ENCODE data around the gene PDE6G.

Gene PDE6G

DNA sequence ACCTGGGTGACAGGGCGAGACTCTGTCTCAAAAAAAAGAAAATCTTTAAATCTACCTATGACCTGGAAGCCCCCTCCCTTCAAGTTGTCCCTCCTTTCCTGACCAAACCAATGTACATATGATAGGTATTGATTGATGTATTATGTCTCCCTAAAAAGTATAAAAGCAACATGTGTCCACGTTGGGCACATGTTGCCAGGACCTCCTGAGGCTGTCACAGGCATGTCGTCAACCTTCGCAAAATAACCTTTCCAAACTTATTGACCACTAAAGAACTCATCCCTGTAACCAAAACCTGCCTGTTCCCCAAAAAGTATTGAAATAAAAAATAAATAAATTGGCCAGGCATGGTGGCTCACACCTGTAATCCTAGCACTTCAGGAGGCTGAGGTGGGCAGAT, 5.7 kb upstream of the PDE6G start:
- DNase-seq (ENCODE audit: low spot score), result no peak

DNA sequence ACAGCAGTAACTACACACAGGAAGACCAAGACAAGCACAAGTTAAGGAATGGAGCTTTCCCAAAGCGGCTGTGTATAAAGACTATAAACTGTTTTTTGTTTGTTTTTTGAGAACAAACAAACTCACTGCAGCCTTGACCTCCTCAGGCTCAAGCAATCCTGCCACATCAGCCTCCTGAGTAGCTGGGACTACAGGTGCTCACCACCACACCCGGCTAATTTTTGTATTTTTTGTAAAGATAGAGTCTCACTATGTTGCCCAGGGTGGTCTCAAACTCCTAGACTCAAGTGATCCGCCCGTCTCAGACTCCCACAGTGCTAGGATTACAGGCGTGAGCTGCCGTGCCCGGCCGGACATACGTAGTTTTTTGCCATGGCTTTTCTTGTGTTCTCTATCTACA, 4.1 kb upstream of the PDE6G start:
- DNase-seq (ENCODE audit: low spot score), result no peak

DNA sequence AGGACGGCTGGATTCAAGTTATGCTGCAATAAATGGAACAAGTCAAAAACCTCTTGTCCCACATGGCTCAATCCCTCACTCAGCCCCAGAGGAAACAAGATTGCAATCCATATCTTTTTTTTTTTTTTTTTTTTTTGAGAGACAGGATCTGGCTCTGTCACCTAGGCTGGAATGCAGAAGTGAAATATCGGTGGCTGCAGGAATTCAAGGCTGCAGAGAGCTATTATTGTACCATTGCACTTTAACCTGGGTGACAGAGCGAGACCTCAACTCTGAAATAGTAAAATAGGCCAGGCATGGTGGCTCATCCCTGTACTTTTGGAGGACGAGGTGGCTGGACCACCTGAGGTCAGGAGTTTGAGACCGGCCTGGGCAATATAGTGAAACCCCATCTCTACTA, 2.7 kb upstream of the PDE6G start:
- DNase-seq (ENCODE audit: low spot score), result no peak

DNA sequence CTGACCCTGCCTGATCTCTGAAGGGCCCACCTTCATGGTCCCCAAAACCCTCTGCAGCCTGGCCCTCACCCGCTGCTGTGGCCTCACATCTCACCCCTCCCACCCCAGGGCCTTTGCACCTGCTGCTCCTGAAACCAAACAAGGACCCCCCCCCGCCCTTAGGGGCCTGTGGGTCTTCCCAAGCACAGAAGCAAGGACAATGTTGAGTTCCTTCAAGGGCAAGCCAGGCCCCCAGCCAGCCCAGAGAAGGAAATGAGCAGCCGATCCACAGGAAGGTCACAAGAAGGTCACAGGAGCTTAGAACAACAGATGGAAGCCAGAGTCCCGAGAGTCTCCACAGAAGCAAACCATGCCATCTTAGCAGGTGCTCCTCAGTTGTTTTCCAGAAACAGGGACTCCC, 493 bp upstream of the PDE6G start:
- DNase-seq (ENCODE audit: low spot score), result no peak

DNA sequence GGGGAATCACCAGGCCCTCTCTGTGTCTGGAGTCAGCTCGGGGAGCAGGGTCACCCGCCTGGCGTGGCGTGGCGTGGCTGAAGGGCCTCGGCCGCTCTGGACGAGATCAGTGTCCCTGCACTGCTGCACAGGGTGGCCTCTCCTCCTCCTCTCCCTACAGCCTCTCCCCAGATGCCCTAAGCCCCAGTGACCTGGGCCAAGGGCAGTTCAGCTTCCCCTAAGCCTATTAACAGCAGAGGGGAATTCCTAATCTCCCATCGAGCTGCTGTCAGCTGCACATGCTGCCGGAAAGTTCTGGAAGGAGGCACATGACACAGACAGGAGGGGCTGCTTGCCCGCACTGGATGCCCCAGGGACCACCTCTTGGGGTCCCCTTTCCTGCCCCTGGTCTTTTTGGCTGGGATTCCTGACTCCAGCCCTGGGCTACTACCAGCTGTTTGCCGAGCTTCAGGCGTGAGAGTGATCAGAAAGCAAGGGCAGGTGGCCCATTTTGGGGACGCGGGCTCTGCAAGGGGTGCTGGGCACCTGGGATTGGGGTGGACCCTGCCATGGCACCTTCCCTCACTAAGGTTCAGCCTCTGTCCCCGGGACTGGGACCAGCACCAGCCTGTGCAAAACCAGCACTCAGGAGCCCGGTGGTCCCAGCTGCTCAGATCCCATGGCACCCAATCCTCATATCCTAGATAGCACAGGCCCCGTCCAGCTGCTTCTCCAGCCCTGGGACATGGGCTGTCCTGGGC, 794 bp downstream of the PDE6G start:
- DNase-seq (ENCODE audit: low spot score), result no peak

DNA sequence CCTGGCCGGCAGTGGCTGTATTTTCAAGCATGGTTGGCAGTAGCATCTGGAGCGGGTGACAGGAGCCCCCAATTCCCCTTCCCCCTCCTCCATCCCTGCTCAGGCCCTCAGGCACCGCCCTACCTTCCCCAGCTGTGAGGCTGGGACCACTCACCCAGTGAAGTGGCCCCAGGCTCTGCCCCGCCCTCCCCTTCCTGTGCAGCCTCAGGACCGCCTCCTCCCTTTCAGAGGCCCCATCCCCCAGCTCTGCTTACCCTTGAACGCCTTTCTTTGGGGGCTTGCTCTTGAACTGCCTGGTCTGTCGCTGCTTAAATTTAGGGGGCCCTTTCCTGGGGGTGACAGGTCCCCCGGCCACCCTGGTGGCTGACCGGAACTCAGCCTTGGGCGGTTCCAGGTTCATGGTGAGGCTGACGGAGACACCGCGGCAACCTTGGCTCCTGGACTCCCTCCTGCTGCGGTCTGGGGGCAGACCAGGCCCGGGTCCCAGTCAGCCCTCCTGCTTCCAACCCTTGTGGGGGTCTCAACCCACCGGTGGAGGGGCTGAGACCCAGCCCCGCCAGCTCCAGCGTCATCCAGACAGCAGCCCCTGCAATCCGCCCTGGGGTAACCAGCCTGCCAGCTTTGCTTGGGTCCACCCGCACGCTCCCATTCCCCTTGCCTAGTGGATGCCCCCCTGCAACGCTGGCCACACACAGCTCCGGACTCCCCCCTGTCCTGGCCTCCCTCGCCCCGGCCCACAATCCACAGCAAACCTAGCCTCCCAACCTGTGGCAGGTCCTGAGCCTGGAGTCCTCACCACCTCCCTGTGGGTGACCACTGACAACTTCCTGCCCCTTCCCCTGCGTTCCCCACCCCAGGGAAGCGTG, 3.2 kb downstream of the PDE6G start:
- no peak for DNase-seq (ENCODE audit: low spot score)

DNA sequence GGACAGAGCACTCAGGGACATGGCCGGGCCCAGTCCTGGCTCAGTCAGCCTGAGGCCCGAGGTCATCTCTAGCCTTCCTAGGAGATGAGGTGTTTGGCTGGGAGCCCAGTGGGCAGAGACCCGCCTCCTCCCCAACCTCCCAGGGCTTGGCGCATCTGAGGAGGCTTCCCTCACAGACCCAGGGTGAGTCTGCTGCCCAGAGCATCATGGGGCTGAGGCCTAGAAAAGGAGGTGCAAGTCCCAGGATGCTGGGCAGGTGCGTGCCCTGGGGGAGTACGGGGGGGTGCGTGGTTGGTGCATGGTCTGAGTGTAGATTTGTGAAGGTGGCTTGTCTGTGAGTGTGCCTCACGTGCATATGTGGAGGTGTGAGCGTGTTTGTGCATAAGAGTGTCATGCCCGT, 4.7 kb downstream of the PDE6G start:
- no peak for DNase-seq (ENCODE audit: low spot score)

DNA sequence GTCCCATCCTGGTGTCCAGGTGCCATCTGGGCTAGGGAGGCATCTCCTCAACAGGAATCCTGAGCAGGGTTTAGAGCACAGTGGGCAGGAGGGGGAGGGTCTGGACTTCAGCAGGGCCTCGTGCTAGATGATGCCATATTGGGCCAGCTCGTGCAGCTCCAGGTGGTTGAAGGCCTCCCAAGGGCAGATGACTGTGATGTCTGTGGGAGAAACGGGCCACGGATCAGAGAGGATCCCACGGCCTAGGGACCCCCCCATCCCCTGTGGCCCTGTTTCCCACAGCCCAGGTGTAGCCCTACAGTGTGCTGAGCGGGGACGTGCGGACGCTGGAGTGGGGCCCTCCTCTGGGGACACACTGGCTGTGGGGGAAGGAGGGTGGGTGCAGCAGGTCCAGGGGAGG, 5.4 kb downstream of the PDE6G start:
- no peak for DNase-seq (ENCODE audit: low spot score)

DNA sequence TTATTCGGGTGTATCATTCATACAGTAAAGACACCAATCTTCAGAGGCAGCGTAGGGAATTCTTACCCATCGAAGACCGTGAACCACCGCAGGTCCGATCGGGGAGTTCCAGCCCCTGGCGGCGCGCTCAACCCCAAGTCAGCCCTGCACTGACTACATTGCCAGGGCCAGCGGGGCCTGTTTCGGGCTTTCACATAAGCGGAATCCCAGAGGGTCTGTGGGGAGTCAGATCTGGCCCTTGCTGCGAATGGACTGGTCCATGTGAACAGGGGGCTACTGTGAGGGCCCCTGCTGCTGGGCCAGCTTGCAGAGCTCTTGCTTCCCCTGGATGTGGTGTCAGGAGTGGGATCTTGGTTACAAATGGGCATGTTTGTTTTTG, 7.6 kb downstream of the PDE6G start:
- no peak for DNase-seq (ENCODE audit: low spot score)

DNA sequence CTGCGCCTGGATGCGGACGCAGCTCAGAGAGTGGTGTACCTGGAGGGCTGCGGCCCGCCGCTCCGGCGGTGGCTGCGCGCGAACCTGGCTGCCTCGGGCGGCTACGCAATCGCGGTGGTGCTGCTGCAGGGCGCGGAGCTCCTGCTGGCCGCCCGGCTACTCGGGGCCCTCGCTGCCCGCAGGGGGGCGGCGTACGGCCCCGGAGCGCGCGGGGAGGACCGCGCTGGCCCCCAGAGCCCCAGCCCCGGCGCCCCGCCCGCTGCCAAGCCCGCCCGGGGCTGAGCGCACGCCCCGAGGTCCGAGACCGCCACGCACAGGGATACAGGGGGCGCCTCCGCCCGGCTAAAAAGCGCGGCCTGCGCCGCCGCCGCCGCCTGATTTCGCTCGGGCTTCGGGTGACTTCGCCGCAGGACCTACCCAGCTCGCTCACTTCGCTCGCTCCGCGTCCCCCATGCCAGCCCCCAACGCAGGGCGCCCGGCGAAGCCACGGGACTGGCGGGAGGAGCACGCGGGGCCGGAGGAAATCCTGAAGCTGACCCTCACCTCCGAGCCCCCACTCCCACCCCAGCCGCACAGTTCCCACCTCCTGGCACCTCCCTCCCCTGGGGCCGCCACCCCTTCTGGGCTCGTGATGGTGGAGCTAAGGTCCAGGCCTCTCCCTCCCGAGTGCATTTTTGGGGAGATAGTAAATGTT, 8.2 kb downstream of the PDE6G start:
- DNase-seq (ENCODE audit: low spot score), result no peak

DNA sequence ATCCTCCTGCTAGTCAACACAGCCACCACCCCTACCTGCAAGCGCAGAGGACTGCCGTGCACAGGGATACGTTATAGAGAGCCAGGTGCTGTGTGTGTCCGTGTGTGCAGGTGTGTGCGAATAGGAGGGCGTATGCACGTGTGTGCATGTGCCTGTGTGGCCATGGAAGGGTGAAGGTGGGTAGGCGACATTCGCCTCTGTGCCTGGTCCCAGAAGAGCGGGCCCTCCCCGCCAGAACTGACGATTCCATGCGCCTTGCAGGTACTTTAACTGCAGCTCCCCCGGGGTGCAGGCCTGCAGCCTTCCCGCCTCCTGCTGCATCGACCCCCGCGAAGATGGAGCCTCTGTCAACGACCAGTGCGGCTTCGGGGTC, 8.7 kb downstream of the PDE6G start:
- no peak for DNase-seq (ENCODE audit: low spot score)

DNA sequence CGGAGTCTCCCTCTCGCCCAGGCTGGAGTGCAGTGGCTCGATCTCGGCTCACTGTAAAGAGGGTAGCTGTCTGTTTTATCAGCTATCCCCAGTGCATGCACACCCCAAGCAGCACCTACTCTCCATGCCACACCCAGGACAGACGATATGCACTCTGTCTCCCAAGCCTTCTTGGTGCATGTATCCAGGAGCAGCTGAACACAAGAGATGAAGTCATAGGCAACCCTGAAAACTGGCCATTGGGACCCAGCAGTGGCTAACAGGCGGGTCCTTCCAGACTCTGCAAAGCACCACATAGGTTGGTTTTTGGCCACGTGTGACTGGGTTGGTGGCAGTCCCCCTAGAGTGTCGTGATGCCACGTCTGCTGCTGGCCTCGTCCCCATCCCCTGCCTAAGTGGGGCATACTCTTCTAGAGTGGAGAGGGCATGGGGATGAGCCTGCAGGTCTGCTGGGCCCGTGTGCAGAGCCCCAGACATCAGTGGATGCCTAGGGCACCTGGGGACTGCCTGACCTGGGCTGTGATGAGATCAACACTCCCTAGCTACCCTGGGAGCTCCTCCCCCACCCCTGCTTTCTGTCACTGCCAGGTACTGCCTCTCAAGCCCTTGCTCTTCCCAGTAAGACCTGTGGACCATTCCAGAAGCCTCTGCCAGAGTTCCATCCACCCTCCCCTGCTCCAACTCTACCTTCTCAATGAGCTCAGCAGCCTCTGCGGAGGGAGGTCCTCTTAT, 9.3 kb downstream of the PDE6G start:
- DNase-seq (ENCODE audit: low spot score), result peak; percentile 83

DNA sequence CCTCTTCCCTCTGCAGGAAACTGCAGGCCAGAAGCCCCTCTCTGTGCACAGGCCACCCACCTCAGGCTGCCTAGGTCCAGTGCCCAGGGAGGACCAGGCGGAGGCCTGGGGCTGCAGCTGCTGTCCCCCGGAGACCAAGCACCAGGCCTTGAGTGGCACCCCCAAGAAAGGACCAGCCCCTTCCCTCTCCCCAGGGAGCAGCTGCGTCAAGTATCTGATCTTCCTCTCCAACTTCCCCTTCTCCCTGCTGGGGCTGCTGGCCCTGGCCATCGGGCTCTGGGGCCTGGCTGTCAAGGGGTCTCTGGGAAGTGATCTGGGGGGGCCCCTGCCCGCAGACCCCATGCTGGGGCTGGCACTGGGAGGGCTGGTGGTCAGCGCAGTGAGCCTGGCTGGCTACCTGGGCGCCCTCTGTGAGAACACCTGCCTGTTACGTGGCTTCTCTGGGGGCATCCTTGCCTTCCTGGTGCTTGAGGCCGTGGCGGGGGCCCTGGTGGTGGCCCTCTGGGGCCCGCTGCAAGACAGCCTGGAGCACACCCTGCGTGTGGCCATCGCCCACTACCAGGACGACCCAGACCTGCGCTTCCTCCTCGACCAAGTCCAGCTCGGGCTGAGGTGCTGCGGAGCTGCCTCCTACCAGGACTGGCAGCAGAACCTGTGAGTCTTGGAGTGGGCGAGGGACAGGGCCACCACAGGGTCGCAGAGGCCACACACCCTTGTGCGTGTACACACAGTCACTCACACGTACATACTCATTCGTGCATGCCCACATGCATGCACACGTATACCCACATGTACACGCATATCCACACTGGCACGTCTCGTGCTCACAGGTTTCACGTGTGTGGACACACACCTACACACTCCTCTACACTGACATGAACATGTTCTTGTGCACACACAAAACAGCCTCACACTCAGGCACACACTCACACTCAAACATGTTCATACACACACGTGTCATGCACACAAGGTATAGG, 11.1 kb downstream of the PDE6G start:
- no peak for DNase-seq (ENCODE audit: low spot score)

DNA sequence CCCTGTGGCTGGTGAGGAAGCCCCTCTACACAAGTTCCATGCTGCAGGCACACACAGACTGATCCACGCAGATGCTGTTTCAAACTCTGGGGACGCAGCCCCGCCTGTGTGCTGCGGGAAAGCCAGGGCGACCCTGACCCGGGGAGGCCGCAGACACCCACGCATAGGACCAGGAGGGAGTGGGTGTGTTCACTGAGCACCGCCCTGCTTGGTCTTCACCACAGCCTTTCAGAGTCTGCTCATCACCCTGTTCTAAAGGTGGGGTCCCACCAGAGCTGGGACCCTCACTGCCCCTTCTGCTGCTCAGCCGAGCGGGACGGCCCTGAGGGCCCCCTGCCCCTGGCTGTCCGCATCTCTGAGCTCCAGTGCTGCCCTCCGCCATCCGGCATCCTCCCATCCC, 11.8 kb downstream of the PDE6G start:
- DNase-seq (ENCODE audit: low spot score), result no peak

DNA sequence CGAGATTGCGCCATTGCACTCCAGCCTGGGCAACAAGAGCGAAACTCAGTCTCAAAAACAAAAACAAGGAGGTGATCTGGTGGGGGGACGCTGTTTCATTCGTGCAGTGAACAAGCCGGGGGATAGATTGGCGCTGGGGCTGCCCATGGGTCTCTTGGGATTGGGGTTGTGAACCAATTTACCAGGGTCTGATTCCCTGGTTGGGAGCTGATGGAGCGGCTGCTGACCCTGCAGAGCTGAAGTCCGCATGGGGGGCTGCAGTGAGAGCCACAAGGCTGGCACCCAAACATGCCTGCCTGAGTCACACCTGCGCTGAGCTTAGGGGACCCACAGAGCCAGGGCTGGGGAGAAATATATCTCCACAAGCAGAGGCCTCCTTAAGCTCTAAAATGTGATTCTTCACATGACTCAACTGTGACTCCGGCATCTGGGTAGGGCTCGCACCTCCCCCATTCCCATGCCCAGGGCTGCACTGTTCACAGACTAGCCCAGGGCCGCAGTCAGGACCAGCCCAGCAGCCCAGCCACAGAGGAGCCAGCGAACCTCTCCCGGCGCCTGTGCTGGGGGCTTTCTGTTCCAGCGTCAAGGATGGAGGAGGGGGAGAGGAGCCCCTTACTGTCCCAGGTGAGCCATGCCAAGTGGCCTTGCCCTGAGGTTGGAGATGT, 14.4 kb downstream of the PDE6G start:
- no peak for DNase-seq (ENCODE audit: low spot score)

DNA sequence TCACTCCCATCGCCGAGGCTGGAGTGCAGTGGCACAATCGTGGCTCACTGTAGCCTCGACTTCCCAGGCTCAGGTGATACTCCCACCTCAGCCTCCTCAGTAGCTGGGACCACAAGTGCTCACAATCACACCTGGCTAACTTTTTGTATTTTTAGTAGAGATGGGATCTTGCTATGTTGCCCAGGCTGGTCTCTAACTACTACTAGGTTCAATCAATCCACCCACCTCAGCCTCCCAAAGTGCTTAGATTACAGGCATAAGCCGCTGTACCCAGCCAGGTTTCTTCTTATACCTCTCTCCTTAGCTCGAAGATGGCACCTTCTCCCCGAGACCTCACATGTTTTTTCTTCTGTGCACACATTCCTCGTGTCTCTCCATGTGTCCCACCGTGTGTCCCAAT, 16.3 kb downstream of the PDE6G start:
- DNase-seq (ENCODE audit: low spot score), result no peak

DNA sequence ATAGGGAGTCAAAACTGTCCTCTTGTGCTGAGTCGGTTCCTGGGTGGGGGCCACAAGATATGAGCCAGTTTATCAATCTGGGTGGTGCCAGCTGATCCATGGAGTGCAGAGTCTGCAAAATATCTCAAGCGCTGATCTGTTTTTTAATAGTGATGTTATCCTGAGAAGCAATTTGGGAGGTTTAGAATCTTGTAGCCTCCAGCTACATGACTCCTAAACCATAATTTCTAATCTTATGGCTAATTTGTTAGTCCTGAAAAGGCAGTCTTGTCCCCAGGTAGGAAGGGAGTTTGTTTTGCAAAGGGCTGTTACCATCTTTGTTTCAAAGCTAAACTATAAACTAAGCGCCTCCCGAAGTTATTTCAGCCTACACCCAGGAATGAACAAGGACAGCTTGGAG, 17.7 kb downstream of the PDE6G start:
- no peak for DNase-seq (ENCODE audit: low spot score)

DNA sequence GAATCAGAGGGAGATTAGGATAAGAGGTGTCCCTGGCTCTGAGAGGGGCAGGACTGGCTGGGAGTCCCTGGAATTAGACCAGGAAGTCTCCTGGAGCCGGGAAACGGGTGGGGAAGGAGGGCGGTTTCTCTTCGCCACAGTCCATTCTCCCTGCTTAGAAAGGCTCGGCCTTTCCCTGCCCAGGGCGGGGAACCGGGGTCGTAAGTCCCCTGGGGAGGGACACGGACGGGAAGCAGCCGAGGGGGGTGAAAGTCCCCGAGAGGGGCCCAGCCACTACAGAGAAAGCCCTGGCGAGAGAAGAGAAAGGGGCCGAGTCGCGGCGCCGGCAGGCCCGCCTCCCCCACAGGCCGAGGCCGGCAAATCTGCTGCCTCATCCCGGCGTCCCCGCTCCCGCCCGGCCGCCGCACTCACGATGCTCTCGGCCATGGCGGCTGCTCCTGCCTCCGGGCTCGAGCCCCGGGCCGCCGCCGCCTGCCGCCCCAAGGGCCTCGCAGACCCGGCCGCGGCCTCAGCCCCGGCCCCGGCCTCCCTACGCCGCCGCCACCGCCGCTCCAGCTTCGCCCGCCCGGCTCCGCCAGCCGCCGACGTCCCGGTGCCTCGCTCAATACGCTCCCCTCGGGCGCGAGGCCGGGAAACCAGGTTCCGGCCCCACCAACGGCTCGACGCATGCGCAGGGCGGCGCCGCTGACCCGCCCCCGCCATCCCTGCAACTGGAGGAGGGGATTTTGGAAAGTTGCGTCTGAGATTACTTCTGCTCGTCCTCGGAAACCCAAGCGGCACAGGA, 19.6 kb downstream of the PDE6G start, which contains the start of the genes NPLOC4 and TSPAN10:
Gene NPLOC4, minus strand, starts transcription at position 608 of the 784 bp plus-strand sequence. Its CDS starts 182 bp downstream, at position 426.
Gene TSPAN10, plus strand, starts transcription at position 692 of the 784 bp plus-strand sequence. CDS start 5,217 bp downstream, outside the sequence.
- peak; percentile 84 for DNase-seq (ENCODE audit: low spot score)

DNA sequence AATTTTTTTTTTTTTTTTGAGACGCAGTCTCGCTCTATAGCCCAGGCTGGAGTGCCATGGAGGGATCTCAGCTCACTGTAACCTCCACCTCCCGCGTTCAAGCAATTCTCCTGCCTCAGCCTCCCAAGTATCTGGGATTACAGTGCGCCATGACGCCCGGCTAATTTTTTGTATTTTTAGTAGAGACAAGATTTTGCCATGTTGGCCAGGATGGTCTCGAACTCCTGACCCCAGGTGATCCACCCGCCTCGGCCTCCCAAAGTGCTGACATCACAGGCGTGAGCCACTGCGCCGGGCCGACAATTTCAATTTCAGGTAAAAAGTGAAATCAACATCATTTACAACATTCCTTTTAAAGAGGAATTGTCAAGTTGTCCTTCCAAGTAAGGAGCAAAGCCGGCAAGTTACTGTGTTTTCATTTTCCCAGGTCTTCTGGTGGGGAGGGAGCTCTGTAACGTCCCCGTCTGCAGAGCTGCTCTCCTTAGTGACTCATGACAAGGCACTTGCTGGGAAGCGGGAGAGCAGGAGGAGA, 20.3 kb downstream of the PDE6G start:
- DNase-seq (ENCODE audit: low spot score), result peak; percentile 46

Data from hematopoietic multipotent progenitor cell treated with erythropoietin and hydrocortisone succinate and interleukin-3 and kit ligand, for 15 days (in vitro differentiated cells).